Uterus (tissue), 4 donors: ENCODE measurements around the gene BRSK2. TPM values are rescaled to one million over a fixed set of nuclear protein-coding genes. Genes with fewer than 3 reads are reported as not detected.

Experiments
- DNase-seq, 2 donors: peaks; one replicate each; pipeline ENCODE4 v3.0.0-alpha.2; 2019 to 2020
- H3K27ac ChIP-seq, 2 donors: fragments of 200-600 bp; sonication (generic); 1 replicate in 1 of 2; 2 replicates in 1 of 2; pipeline ENCODE4 v1.5.1; 2016 to 2018
- H3K27me3 ChIP-seq, 2 donors: fragments of 200-600 bp; sonication (generic); one replicate each; pipeline ENCODE4 v1.5.1; 2018 to 2019; ENCODE audit warnings: control low read depth in 1 of 2
- H3K36me3 ChIP-seq, 2 donors: fragments of 200-600 bp; sonication (generic); one replicate each; pipeline ENCODE4 v1.5.1; 2019; ENCODE audit warnings: control low read depth in 1 of 2
- H3K4me1 ChIP-seq, 2 donors: fragments of 200-600 bp; sonication (generic); one replicate each; pipeline ENCODE4 v1.5.1; 2018 to 2019; ENCODE audit warnings: control low read depth in 1 of 2
- H3K4me3 ChIP-seq, 2 donors: fragments of 200-600 bp; sonication (generic); 1 replicate in 1 of 2; 2 replicates in 1 of 2; pipeline ENCODE4 v1.5.1; 2018 to 2019; ENCODE audit warnings: mild to moderate bottlenecking in 1 of 2
- H3K9me3 ChIP-seq, 2 donors: fragments of 200-600 bp; sonication (generic); one replicate each; pipeline ENCODE4 v1.5.1; 2019; ENCODE audit warnings: control low read depth in 1 of 2
- CTCF ChIP-seq, 4 experiments: fragments of 200-600 bp in 2 of 4; fragments of 450-650 bp in 2 of 4; sonication (generic) in 2 of 4; IDR thresholded peaks; one replicate each; pipeline ENCODE4 v1.5.1; 2016 to 2019; ENCODE audit warnings: antibody characterized with exemption in 4 of 4, mild to moderate bottlenecking in 2 of 4, moderate library complexity in 1 of 4
- POLR2A ChIP-seq, 2 donors: fragments of 450-650 bp; IDR thresholded peaks; one replicate each; pipeline ENCODE4 v1.6.1; 2016; ENCODE audit warnings: antibody characterized with exemption in 2 of 2, mild to moderate bottlenecking in 1 of 2, moderate library complexity in 1 of 2
- intact Hi-C: fragments of 100-400 bp; cut with DNase I; formaldehyde crosslinking; loops from one replicate; pipeline ENCODE4 v1.15.1; 2023; ENCODE audit warnings: low total_unique reads
- total RNA-seq, 4 donors: library from RNA; depleted of rRNA in 3 of 4; stranded (reverse); fragments of >200 nt in 3 of 4; gene quantifications; one replicate each; pipeline versions ENCODE4 v1.1.0 to v1.2.4, GENCODE V29; 2014 to 2023
- donor health status: DM: yes; HTN: yes; CAD: no.

Gene BRSK2
- total RNA-seq, 4 donors from 2014 or later = 1.5 to 2.2 TPM; not detected in 2

- Histone ChIP-seq H3K36me3 (no peaks in the 10 kb centered on the region), H3K4me1 (no peaks in the 10 kb centered on the region), H3K27me3 (no peaks in the 10 kb centered on the region), H3K27ac (no peak overlapping the region), H3K9me3 (no peaks in the 10 kb centered on the region), H3K4me3 (no peak overlapping the region)
- DNase-seq = no peak
- TF ChIP-seq POLR2A (IDR thresholded peaks at IDR 0.05) = no peak
- no peak for TF ChIP-seq CTCF (IDR thresholded peaks at IDR 0.05)
- intact Hi-C loops = no loop called here
Observed at GRCh38 chr11:1450949-1451710, 61.4 kb downstream of the BRSK2 start.

- no peaks in the 10 kb centered on the region for H3K4me1 ChIP-seq
- no peak for DNase-seq
- intact Hi-C loops = no loop called here
- H3K9me3 ChIP-seq = no peaks in the 10 kb centered on the region
- no peaks in the 10 kb centered on the region for H3K36me3 ChIP-seq
- H3K27me3 ChIP-seq = no peaks in the 10 kb centered on the region
- no peak overlapping the region for H3K4me3 ChIP-seq
- no peak overlapping the region for H3K27ac ChIP-seq
- no peak for TF ChIP-seq POLR2A (IDR thresholded peaks at IDR 0.05)
- TF ChIP-seq CTCF (IDR thresholded peaks at IDR 0.05) = no peak
Observed at GRCh38 chr11:1451781-1452470, 62.2 kb downstream of the BRSK2 start.

GRCh38 chr11:1452744-1453143 is 63.0 kb downstream of the BRSK2 start:
- Histone ChIP-seq H3K4me3 (no peak overlapping the region), H3K36me3 (no peaks in the 10 kb centered on the region), H3K9me3 (no peaks in the 10 kb centered on the region), H3K27me3 (no peaks in the 10 kb centered on the region), H3K27ac (no peak overlapping the region), H3K4me1 (no peaks in the 10 kb centered on the region)
- no peak for DNase-seq
- no peak for TF ChIP-seq POLR2A (IDR thresholded peaks at IDR 0.05)
- no peak for TF ChIP-seq CTCF (IDR thresholded peaks at IDR 0.05)
- intact Hi-C loops = no loop called here

GRCh38 chr11:1453611-1454034 is 63.9 kb downstream of the BRSK2 start:
- intact Hi-C loops = no loop called here
- Histone ChIP-seq H3K27ac (no peak overlapping the region), H3K36me3 (no peaks in the 10 kb centered on the region), H3K9me3 (no peaks in the 10 kb centered on the region), H3K4me1 (peaks cover 0 to 5% of the 10 kb centered on the region in 2 donors), H3K27me3 (no peaks in the 10 kb centered on the region), H3K4me3 (no peak overlapping the region)
- DNase-seq = peak in 1 of 2 donors; percentile 47
- no peak for TF ChIP-seq POLR2A (IDR thresholded peaks at IDR 0.05)
- peak; percentile 20 to 43 (median 33) for TF ChIP-seq CTCF (IDR thresholded peaks at IDR 0.05)

GRCh38 chr11:1454576-1454975 is 64.8 kb downstream of the BRSK2 start:
- TF ChIP-seq CTCF (IDR thresholded peaks at IDR 0.05) (no peak), POLR2A (IDR thresholded peaks at IDR 0.05) (no peak)

More at GRCh38 chr11:1454576-1454975, 64.8 kb downstream of the BRSK2 start:
- H3K4me1 ChIP-seq = peaks cover 0 to 11% of the 10 kb centered on the region in 2 donors
- no peaks in the 10 kb centered on the region for H3K9me3 ChIP-seq
- intact Hi-C loops = no loop called here
- no peak overlapping the region for H3K27ac ChIP-seq
- DNase-seq = no peak
- H3K27me3 ChIP-seq = no peaks in the 10 kb centered on the region
- H3K4me3 ChIP-seq = no peak overlapping the region
- H3K36me3 ChIP-seq = no peaks in the 10 kb centered on the region
